Activated CD8-positive, alpha-beta T cell treated with anti-CD3 and anti-CD28 coated beads for 36 hours (primary cell): ENCODE results near the gene RIOK1. TPM values are rescaled to one million over a fixed set of nuclear protein-coding genes. Genes with fewer than 3 reads are reported as not detected.
"Not testable (repeated sequence)": the region's sequence is repeated elsewhere in the genome, so short reads cannot be mapped to it uniquely, and the experiment has no call there.

Experiments
- ATAC-seq: fragments of 200-7000 bp; cut with Tn5 transposase; one replicate; pipeline ENCODE4 v1.10.0; 2021; ENCODE audit warnings: mild to moderate bottlenecking, moderate library complexity
- CTCF ChIA-PET: fragments of 350-600 bp; sonication (Branson Sonifier 250); formaldehyde crosslinking; loops from one replicate; lab custom pipeline; 2021; ENCODE audit warnings: antibody characterized with exemption; lab: Charles Lee
- POLR2A ChIA-PET: fragments of 350-600 bp; sonication (Branson Sonifier 250); formaldehyde crosslinking; loops from one replicate; lab custom pipeline; 2021; ENCODE audit warnings: antibody characterized with exemption; lab: Charles Lee
- DNase-seq: peaks from one replicate; pipeline ENCODE4 v3.0.0-alpha.2; 2020
- H3K27ac Mint-ChIP-seq: one replicate; pipeline ENCODE4 v1.8.0; 2021; ENCODE audit warnings: mild to moderate bottlenecking, mixed read lengths
- H3K27me3 Mint-ChIP-seq: one replicate; pipeline ENCODE4 v1.8.0; 2021; ENCODE audit warnings: mixed read lengths
- H3K36me3 Mint-ChIP-seq: one replicate; pipeline ENCODE4 v1.8.0; 2021; ENCODE audit warnings: low read depth, mixed read lengths
- H3K4me1 Mint-ChIP-seq: one replicate; pipeline ENCODE4 v1.8.0; 2021; ENCODE audit warnings: low read depth, mixed read lengths
- H3K4me3 Mint-ChIP-seq: one replicate; pipeline ENCODE4 v1.8.0; 2021; ENCODE audit warnings: mild to moderate bottlenecking, moderate library complexity, mixed read lengths
- H3K9me3 Mint-ChIP-seq: one replicate; pipeline ENCODE4 v1.8.0; 2021; ENCODE audit warnings: mixed read lengths
- CTCF ChIP-seq: fragments of 200-600 bp; IDR thresholded peaks from one replicate; pipeline ENCODE4 v1.8.0; 2022; ENCODE audit warnings: antibody characterized with exemption, mild to moderate bottlenecking
- intact Hi-C: fragments of 100-400 bp; cut with micrococcal nuclease; formaldehyde crosslinking; loops from one replicate; pipeline ENCODE4 v1.10.0; 2022
- total RNA-seq, 2 experiments: library from RNA; stranded (reverse); gene quantifications; one replicate each; pipeline ENCODE4 v1.2.3, GENCODE V29; 2021

RIOK1 gene
- total RNA-seq, 2 experiments from 2014 or later, result 46.8 to 50.0 TPM

- H3K4me1 Mint-ChIP-seq, ATAC-seq, CTCF ChIA-PET, H3K27ac Mint-ChIP-seq, H3K27me3 Mint-ChIP-seq, POLR2A ChIA-PET, H3K36me3 Mint-ChIP-seq, H3K4me3 Mint-ChIP-seq, intact Hi-C loops, H3K9me3 Mint-ChIP-seq, DNase-seq: not testable (repeated sequence)
Observed at GRCh38 chr6:7350591-7350990, 39.0 kb upstream of the RIOK1 start.

- not testable (repeated sequence) for H3K9me3 Mint-ChIP-seq, H3K27me3 Mint-ChIP-seq
- CTCF ChIA-PET, result interaction anchor here (1.3 kb wide), 1 partner anchor 31 kb away, joined by 3 read pairs; no protein-coding TSS in a partner anchor
Observed at GRCh38 chr6:7351916-7352315, 37.7 kb upstream of the RIOK1 start.

GRCh38 chr6:7367408-7367807 lies 22.2 kb upstream of the RIOK1 start:
- Mint-ChIP-seq H3K27me3 (no peaks in the 10 kb centered on the region), H3K27ac (no peak overlapping the region), H3K4me1 (no peaks in the 10 kb centered on the region), H3K36me3 (no peaks in the 10 kb centered on the region), H3K9me3 (no peaks in the 10 kb centered on the region), H3K4me3 (no peak overlapping the region)
- ChIA-PET CTCF (no interaction called here), POLR2A (interaction anchor here (0.6 kb wide), 1 partner anchor 22 kb away, joined by 3 read pairs; no protein-coding TSS in a partner anchor)
- DNase-seq (no peak), ATAC-seq (no peak)
- no peak for TF ChIP-seq CTCF
- intact Hi-C loops, result no loop called here

More at GRCh38 chr6:7351916-7352315, 37.7 kb upstream of the RIOK1 start:
- POLR2A ChIA-PET, H3K4me1 Mint-ChIP-seq, intact Hi-C loops, H3K27ac Mint-ChIP-seq, H3K36me3 Mint-ChIP-seq, ATAC-seq, DNase-seq, H3K4me3 Mint-ChIP-seq: not testable (repeated sequence)

- CTCF ChIA-PET, result interaction anchor here (1.1 to 1.4 kb wide), 2 partner anchors 49 to 98 kb away, joined by 3 to 4 read pairs; no protein-coding TSS in a partner anchor
- H3K27ac Mint-ChIP-seq, result no peak overlapping the region
- POLR2A ChIA-PET, result interaction anchor here (1.8 kb wide), 1 partner anchor 16 kb away, joined by 7 read pairs; the partner anchor contains the start of genes CAGE1 and RIOK1
Observed at GRCh38 chr6:7373739-7374138, 15.9 kb upstream of the RIOK1 start.

GRCh38 chr6:7377961-7378360 lies 11.6 kb upstream of the RIOK1 start:
- Mint-ChIP-seq H3K4me3 (no peak overlapping the region), H3K27me3 (peaks cover 2% of the 10 kb centered on the region), H3K36me3 (no peaks in the 10 kb centered on the region), H3K27ac (no peak overlapping the region), H3K4me1 (peaks cover 2% of the 10 kb centered on the region), H3K9me3 (no peaks in the 10 kb centered on the region)
- no peak for TF ChIP-seq CTCF
- DNase-seq, result no peak
- intact Hi-C loops, result no loop called here
- ATAC-seq, result no peak
- ChIA-PET POLR2A (interaction anchor here (1.1 kb wide), 1 partner anchor 10 kb away, joined by 5 read pairs; no protein-coding TSS in a partner anchor), CTCF (interaction anchor here (1.4 kb wide), 1 partner anchor 102 kb away, joined by 9 read pairs; no protein-coding TSS in a partner anchor)

More at GRCh38 chr6:7373739-7374138, 15.9 kb upstream of the RIOK1 start:
- H3K36me3 Mint-ChIP-seq, result no peaks in the 10 kb centered on the region
- no peaks in the 10 kb centered on the region for H3K9me3 Mint-ChIP-seq
- peaks cover under 1% of the 10 kb centered on the region for H3K27me3 Mint-ChIP-seq
- H3K4me3 Mint-ChIP-seq, result no peak overlapping the region
- ATAC-seq (no peak), DNase-seq (no peak)
- TF ChIP-seq CTCF, result no peak
- intact Hi-C loops, result no loop called here
- H3K4me1 Mint-ChIP-seq, result peaks cover 2% of the 10 kb centered on the region

GRCh38 chr6:7378740-7379139 lies 10.9 kb upstream of the RIOK1 start:
- Mint-ChIP-seq H3K4me3 (no peak overlapping the region), H3K36me3 (no peaks in the 10 kb centered on the region), H3K27ac (no peak overlapping the region), H3K27me3 (peaks cover 2% of the 10 kb centered on the region), H3K4me1 (peaks cover 2% of the 10 kb centered on the region), H3K9me3 (no peaks in the 10 kb centered on the region)
- intact Hi-C loops, result no loop called here
- TF ChIP-seq CTCF, result no peak
- no peak for ATAC-seq
- no peak for DNase-seq
- ChIA-PET CTCF (interaction anchor here (1.4 kb wide), 1 partner anchor 103 kb away, joined by 9 read pairs; no protein-coding TSS in a partner anchor), POLR2A (interaction anchor here (1.1 kb wide), 1 partner anchor 10 kb away, joined by 5 read pairs; no protein-coding TSS in a partner anchor)
